ENCODE results near the gene ADGRF5.

ADGRF5 gene

GRCh38 chr6:46808806-46809205 lies 112.9 kb downstream of the ADGRF5 start:
- Histone ChIP-seq H3K9me2 (ENCODE audit: low read depth, low read length) (no peaks in the 10 kb centered on the region), H3K4me2 (ENCODE audit: low read length) (no peak overlapping the region), H2AFZ (ENCODE audit: low read length) (no peak overlapping the region), H4K20me1 (ENCODE audit: insufficient read depth, low read length) (no peaks in the 10 kb centered on the region), H3K9me3 (ENCODE audit: low read length) (no peaks in the 10 kb centered on the region), H3K27ac (ENCODE audit: low read depth, low read length, poor library complexity, severe bottlenecking) (no peak overlapping the region), H3K79me2 (ENCODE audit: insufficient read depth, low read length) (no peaks in the 10 kb centered on the region), H3F3A (ENCODE audit: insufficient read depth, low read length) (no peaks in the 10 kb centered on the region), H3K4me3 (ENCODE audit: low read depth, low read length, poor library complexity, severe bottlenecking) (no peak overlapping the region), H3K36me3 (ENCODE audit: insufficient read depth, low read length) (no peaks in the 10 kb centered on the region), H3K27me3 (ENCODE audit: insufficient read depth, low read length) (no peaks in the 10 kb centered on the region), H3K9ac (ENCODE audit: low read length) (no peak overlapping the region), H3K4me1 (ENCODE audit: insufficient read depth, low read length, severe bottlenecking) (no peaks in the 10 kb centered on the region)
- no peak for TF ChIP-seq EZH2 (IDR thresholded peaks at IDR 0.05; ENCODE audit: borderline replicate concordance, low read length)
- TF ChIP-seq CTCF (IDR thresholded peaks at IDR 0.05; ENCODE audit: low read length): no peak
